ENCODE measurements around the gene SMURF2. TPM values are rescaled to one million over a fixed set of nuclear protein-coding genes. Genes with fewer than 3 reads are reported as not detected.

Gene SMURF2
- total RNA-seq, 4 donors from 2014 or later = 30.5 to 52.7 (median 44.1) TPM

- no peaks in the 10 kb centered on the region for H3K9me3 ChIP-seq
- H3K36me3 ChIP-seq = peaks cover 22 to 60% (median 50%) of the 10 kb centered on the region in 4 donors
- no peaks in the 10 kb centered on the region for H3K27me3 ChIP-seq
- H3K4me3 ChIP-seq = no peak overlapping the region
- WGBS = 87% methylated on average over 6 of the region's 6 CpGs
- DNase-seq (ENCODE audit: extremely low spot score) = no peak
- TF ChIP-seq POLR2AphosphoS5 (IDR thresholded peaks at IDR 0.05) (no peak), POLR2A (IDR thresholded peaks at IDR 0.05; ENCODE audit: low read depth) (no peak), EP300 (IDR thresholded peaks at IDR 0.05) (no peak)
- TF ChIP-seq, protein P1, sequence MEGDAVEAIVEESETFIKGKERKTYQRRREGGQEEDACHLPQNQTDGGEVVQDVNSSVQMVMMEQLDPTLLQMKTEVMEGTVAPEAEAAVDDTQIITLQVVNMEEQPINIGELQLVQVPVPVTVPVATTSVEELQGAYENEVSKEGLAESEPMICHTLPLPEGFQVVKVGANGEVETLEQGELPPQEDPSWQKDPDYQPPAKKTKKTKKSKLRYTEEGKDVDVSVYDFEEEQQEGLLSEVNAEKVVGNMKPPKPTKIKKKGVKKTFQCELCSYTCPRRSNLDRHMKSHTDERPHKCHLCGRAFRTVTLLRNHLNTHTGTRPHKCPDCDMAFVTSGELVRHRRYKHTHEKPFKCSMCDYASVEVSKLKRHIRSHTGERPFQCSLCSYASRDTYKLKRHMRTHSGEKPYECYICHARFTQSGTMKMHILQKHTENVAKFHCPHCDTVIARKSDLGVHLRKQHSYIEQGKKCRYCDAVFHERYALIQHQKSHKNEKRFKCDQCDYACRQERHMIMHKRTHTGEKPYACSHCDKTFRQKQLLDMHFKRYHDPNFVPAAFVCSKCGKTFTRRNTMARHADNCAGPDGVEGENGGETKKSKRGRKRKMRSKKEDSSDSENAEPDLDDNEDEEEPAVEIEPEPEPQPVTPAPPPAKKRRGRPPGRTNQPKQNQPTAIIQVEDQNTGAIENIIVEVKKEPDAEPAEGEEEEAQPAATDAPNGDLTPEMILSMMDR (IDR thresholded peaks at IDR 0.05) = no peak
- no peak overlapping the region for H3K27ac ChIP-seq (replicated peaks in 1 of 4)
- intact Hi-C loops (cut with DNase I) = no loop called here
- peaks cover 27 to 41% (median 33%) of the 10 kb centered on the region in 4 donors for H3K4me1 ChIP-seq
Measured at GRCh38 chr17:64509179-64509578, 152.9 kb downstream of the SMURF2 start.

DNA sequence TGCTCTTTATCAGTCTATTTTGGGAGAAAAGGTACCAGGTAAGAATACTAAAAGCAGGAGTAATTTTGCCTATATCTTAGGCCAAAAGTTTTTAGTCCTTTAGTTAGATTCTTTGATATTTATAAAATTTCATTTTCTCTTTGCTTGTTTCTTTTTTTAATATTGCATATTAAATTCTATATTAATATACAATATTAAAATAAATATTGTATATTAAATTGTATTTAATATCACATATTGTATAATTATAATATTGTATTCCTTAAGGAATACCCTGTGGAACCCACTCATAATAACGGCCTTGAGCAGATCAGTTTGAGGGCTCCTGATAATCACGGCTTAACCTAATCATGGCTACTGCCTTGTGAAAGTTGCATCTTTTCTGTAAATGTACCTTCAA, 153.4 kb downstream of the SMURF2 start:
- H3K36me3 ChIP-seq = peaks cover 27 to 60% (median 52%) of the 10 kb centered on the region in 4 donors
- peak overlapping the region in 1 of 4 donors; percentile 99 for H3K27ac ChIP-seq (replicated peaks in 1 of 4)
- peaks cover 32 to 46% (median 38%) of the 10 kb centered on the region in 4 donors for H3K4me1 ChIP-seq
- no peaks in the 10 kb centered on the region for H3K27me3 ChIP-seq
- TF ChIP-seq, protein P1 (IDR thresholded peaks at IDR 0.05) = no peak
- no peak for TF ChIP-seq POLR2AphosphoS5 (IDR thresholded peaks at IDR 0.05)
- TF ChIP-seq POLR2A (IDR thresholded peaks at IDR 0.05; ENCODE audit: low read depth) = no peak
- TF ChIP-seq EP300 (IDR thresholded peaks at IDR 0.05) = no peak
- 84% methylated on average over 2 of the region's 2 CpGs for WGBS
- peak overlapping the region in 1 of 4 donors; percentile 89 for H3K4me3 ChIP-seq
- no peaks in the 10 kb centered on the region for H3K9me3 ChIP-seq
- DNase-seq (ENCODE audit: extremely low spot score) = no peak
- intact Hi-C loops (cut with DNase I) = no loop called here

- TF ChIP-seq EP300 (IDR thresholded peaks at IDR 0.05) (no peak), POLR2A (IDR thresholded peaks at IDR 0.05; ENCODE audit: low read depth) (no peak), POLR2AphosphoS5 (IDR thresholded peaks at IDR 0.05) (no peak)
- TF ChIP-seq, protein P1 (IDR thresholded peaks at IDR 0.05) = peak; percentile 29 to 55 (median 39)
- no peak for DNase-seq (ENCODE audit: extremely low spot score)
- H3K4me1 ChIP-seq = peaks cover 45 to 59% (median 51%) of the 10 kb centered on the region in 4 donors
- intact Hi-C loops (cut with DNase I) = no loop called here
- H3K36me3 ChIP-seq = peaks cover 33 to 61% (median 53%) of the 10 kb centered on the region in 4 donors
- no peaks in the 10 kb centered on the region for H3K27me3 ChIP-seq
- H3K9me3 ChIP-seq = no peaks in the 10 kb centered on the region
- WGBS = 2% methylated on average over 13 of the region's 13 CpGs
- H3K27ac ChIP-seq (replicated peaks in 1 of 4) = peak overlapping the region; percentile 99 to 100 (median 99)
- peak overlapping the region; percentile 77 to 94 (median 90) for H3K4me3 ChIP-seq
Measured at GRCh38 chr17:64507413-64507782, 154.7 kb downstream of the SMURF2 start.

DNA sequence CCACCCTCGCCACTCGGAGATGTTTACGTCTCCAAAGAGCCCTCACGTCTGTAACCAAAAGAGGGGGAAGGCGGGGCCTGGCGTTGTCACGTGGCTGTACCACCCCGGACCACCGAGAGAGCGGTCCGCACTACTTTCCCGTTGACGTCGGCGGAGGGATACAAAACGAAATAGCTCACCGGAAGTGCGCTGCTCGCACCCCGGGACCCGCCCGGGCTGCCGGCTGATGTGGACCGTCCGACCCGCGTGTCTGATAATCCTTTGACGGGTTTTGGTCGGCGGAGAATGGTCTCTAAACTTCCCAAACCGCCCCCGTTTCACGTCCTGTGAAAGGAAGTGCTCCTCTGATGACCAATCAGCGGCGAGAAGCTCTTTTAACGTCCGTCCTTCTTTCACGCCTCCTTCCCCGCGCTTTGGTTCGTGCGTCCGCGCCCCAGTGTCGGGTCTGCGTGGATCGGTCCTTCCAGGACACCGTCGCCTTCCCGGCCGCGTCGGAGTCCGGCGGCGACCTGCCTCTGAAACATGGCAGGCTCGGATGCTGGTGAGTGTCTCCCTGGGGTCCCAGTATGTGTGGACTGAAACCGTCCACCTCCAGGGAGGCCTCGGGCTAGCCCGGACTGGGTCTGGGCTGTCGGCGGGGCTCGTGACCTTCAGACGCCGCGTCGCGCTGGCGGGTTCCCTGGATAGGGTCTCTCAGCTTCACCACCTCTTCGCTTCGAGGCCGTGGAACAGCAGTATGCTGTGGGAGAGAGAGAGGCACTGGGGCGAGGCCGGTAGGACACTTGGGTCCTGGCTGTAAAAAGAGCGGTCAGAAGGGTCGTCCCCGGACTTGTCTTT, 155.3 kb downstream of the SMURF2 start, which contains the start of gene CEP95:
Gene CEP95, plus strand, starts transcription at position 402 of the 837 bp plus-strand sequence. Its CDS starts 121 bp downstream, at position 523.
- intact Hi-C loops (cut with DNase I) = no loop called here
- Histone ChIP-seq H3K36me3 (peaks cover 36 to 61% (median 54%) of the 10 kb centered on the region in 4 donors), H3K4me3 (peak within 1 kb of the TSS; percentile 77 to 94 (median 90)), H3K27ac (replicated peaks in 1 of 4) (peak within 1 kb of the TSS; percentile 99 to 100 (median 99)), H3K4me1 (peaks cover 51 to 65% (median 54%) of the 10 kb centered on the region in 4 donors), H3K9me3 (no peaks in the 10 kb centered on the region), H3K27me3 (no peaks in the 10 kb centered on the region)
- TF ChIP-seq, protein P1 (IDR thresholded peaks at IDR 0.05) = peak in 1 of 3 experiments; percentile 4
- no peak for TF ChIP-seq EP300 (IDR thresholded peaks at IDR 0.05)
- TF ChIP-seq POLR2AphosphoS5 (IDR thresholded peaks at IDR 0.05) = peak; percentile 88 to 96
- TF ChIP-seq POLR2A (IDR thresholded peaks at IDR 0.05; ENCODE audit: low read depth) = peak; percentile 71
- 1% methylated on average over 39 of the region's 77 CpGs for WGBS
- DNase-seq (ENCODE audit: extremely low spot score) = peak; percentile 98

All from esophagus muscularis mucosa (tissue), 4 donors.